Lung (tissue), 12 donors: ENCODE data around the gene BMX. TPM values are rescaled to one million over a fixed set of nuclear protein-coding genes. Genes with fewer than 3 reads are reported as not detected.

Experiments used
- ATAC-seq: fragments of 200-7000 bp; cut with Tn5 transposase; one replicate; pipeline ENCODE4 v1.9.1; 2020; ENCODE audit warnings: moderate number of reproducible peaks; ENCODE audit not compliant: insufficient read depth, low FRiP score
- DNase-seq, 3 donors: peaks; one replicate each; pipeline ENCODE4 v3.0.0-alpha.2; 2013 to 2017
- H3K27ac ChIP-seq, 2 donors: one replicate each; pipeline ENCODE4 v1.5.1; 2013; ENCODE audit warnings: mild to moderate bottlenecking in 2 of 2, moderate library complexity in 2 of 2, control low read depth in 1 of 2, inconsistent platforms in 1 of 2, low read depth in 1 of 2, low read length in 1 of 2
- H3K27me3 ChIP-seq, 3 donors: one replicate each; pipeline ENCODE4 v1.5.1; 2013; ENCODE audit warnings: low read length in 2 of 3; ENCODE audit not compliant: control insufficient read depth in 3 of 3, insufficient read depth in 3 of 3
- H3K36me3 ChIP-seq, 4 donors: one replicate each; pipeline ENCODE4 v1.5.1; 2013; ENCODE audit warnings: low read length in 4 of 4, mild to moderate bottlenecking in 1 of 4, moderate library complexity in 1 of 4; ENCODE audit not compliant: control insufficient read depth in 4 of 4, insufficient read depth in 4 of 4
- H3K4me1 ChIP-seq, 5 donors: one replicate each; pipeline ENCODE4 v1.5.1; 2013; ENCODE audit warnings: low read length in 5 of 5, mild to moderate bottlenecking in 2 of 5, moderate library complexity in 1 of 5; ENCODE audit not compliant: control insufficient read depth in 5 of 5, insufficient read depth in 5 of 5
- H3K4me3 ChIP-seq: one replicate; pipeline ENCODE4 v1.5.1; 2013; ENCODE audit warnings: mild to moderate bottlenecking, control low read depth, moderate library complexity
- H3K9ac ChIP-seq, 2 donors: one replicate each; pipeline ENCODE4 v1.5.1; 2013; ENCODE audit warnings: low read length in 2 of 2, control low read depth in 1 of 2; ENCODE audit not compliant: insufficient read depth in 1 of 2
- H3K9me3 ChIP-seq, 4 donors: one replicate each; pipeline ENCODE4 v1.5.1; 2013; ENCODE audit warnings: low read length in 3 of 4, mild to moderate bottlenecking in 1 of 4, moderate library complexity in 1 of 4; ENCODE audit not compliant: control insufficient read depth in 4 of 4, insufficient read depth in 3 of 4
- CTCF ChIP-seq: IDR thresholded peaks from 2 replicates; pipeline ENCODE4 v1.5.1; 2012; ENCODE audit warnings: mild to moderate bottlenecking; ENCODE audit errors: control extremely low read depth, extremely low read depth
- WGBS, 2 donors: extraction: QIAGEN DNeasy Blood & Tissue Kit; methylation state at CpG; one replicate each; pipeline ENCODE4 v1.1.7; 2013; 5-methylcytosine and 5-hydroxymethylcytosine counted together
- polyA plus RNA-seq, 2 donors: library from polyadenylated mRNA; stranded (reverse); fragments of 200-250 nt; gene quantifications; one replicate each; pipeline ENCODE4 v1.2.1, GENCODE V29; 2013
- total RNA-seq, 2 donors: library from RNA; depleted of rRNA in 1 of 2; stranded (reverse); fragments of >200 nt in 1 of 2; gene quantifications; one replicate each; pipeline ENCODE4 v1.2.1, GENCODE V29; 2014 to 2021
- donor health status: control.
- donor health status: control.
- donor health status: Bipolar disorder and iron deficiency.
- donor health status: healthy.
- donor health status: DM: yes; HTN: yes; CAD: no.

The BMX gene
- total and polyA plus RNA-seq, 4 donors = 1.4 to 4.0 (median 2.5) TPM

GRCh38 chrX:15511563-15511962 lies 11.0 kb downstream of the BMX start:
- Histone ChIP-seq H3K4me1 (no peaks in the 10 kb centered on the region), H3K36me3 (no peaks in the 10 kb centered on the region), H3K9ac (no peak overlapping the region), H3K9me3 (no peaks in the 10 kb centered on the region), H3K4me3 (no peak overlapping the region), H3K27me3 (peaks cover 0 to 48% (median 45%) of the 10 kb centered on the region in 3 donors), H3K27ac (no peak overlapping the region)
- ATAC-seq = no peak
- no peak for DNase-seq
- TF ChIP-seq CTCF = no peak
- 33 to 78% methylated on average over 1 of the region's 1 CpG for WGBS, 2 donors

- H3K4me3 ChIP-seq = no peak overlapping the region
- H3K9me3 ChIP-seq = no peaks in the 10 kb centered on the region
- H3K36me3 ChIP-seq = no peaks in the 10 kb centered on the region
- TF ChIP-seq CTCF = no peak
- ATAC-seq (no peak), DNase-seq (no peak)
- peaks cover 0 to 47% (median 39%) of the 10 kb centered on the region in 3 donors for H3K27me3 ChIP-seq
- no peak overlapping the region for H3K9ac ChIP-seq
- WGBS, 2 donors = 70 to 80% methylated on average over 4 of the region's 4 CpGs
- H3K27ac ChIP-seq = no peak overlapping the region
- H3K4me1 ChIP-seq = no peaks in the 10 kb centered on the region
Measured at GRCh38 chrX:15512401-15512965, 11.9 kb downstream of the BMX start.

GRCh38 chrX:15514279-15514678 lies 13.7 kb downstream of the BMX start:
- TF ChIP-seq CTCF = no peak
- ATAC-seq (no peak), DNase-seq (no peak)
- Histone ChIP-seq H3K9ac (no peak overlapping the region), H3K4me1 (peaks cover 0 to 4% (median 0%) of the 10 kb centered on the region in 5 donors), H3K27ac (no peak overlapping the region), H3K36me3 (no peaks in the 10 kb centered on the region), H3K9me3 (no peaks in the 10 kb centered on the region), H3K27me3 (peaks cover 0 to 44% (median 37%) of the 10 kb centered on the region in 3 donors), H3K4me3 (no peak overlapping the region)
- WGBS, 2 donors = 59 to 87% methylated on average over 1 of the region's 1 CpG

- WGBS, 2 donors = 8 to 17% methylated on average over 6 of the region's 6 CpGs
- ATAC-seq (no peak), DNase-seq (no peak)
- Histone ChIP-seq H3K9ac (no peak overlapping the region), H3K9me3 (no peaks in the 10 kb centered on the region), H3K4me3 (no peak overlapping the region), H3K4me1 (peaks cover 0 to 4% (median 0%) of the 10 kb centered on the region in 5 donors), H3K27me3 (peaks cover 0 to 41% (median 24%) of the 10 kb centered on the region in 3 donors), H3K36me3 (no peaks in the 10 kb centered on the region), H3K27ac (no peak overlapping the region)
- no peak for TF ChIP-seq CTCF
Measured at GRCh38 chrX:15515931-15516330, 15.3 kb downstream of the BMX start.
